Measurements from ENCODE around the gene AMOTL1.

AMOTL1 gene

DNA sequence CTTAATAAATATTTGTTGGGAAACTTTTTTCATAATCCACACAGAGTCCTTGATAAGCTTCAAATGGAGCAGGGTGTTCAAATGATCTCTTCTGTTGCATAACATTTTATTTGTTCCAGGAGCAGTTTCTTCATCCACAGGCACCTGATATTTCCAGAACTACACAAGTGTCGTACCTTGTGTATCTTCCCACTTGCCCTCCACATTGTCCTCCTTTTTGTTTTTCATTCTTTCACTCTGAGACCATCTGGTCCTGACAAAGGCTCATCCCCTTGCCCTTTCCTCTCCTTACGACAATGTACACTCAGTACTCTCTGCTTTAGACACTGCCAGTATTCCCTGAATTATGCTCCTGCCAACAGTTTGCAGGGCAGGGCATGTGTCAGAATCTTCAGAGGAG lies 5.2 kb upstream of the AMOTL1 start:
- Histone ChIP-seq H3K79me2 (ENCODE audit: control insufficient read depth, low read length) (no peaks in the 10 kb centered on the region), H3K27me3 (ENCODE audit: control insufficient read depth, low read length) (0 out of 2 replicates have a peak, but pooled peaks cover 3% of the 10 kb centered on the region), H3K27ac (ENCODE audit: low read depth, low read length) (no peak overlapping the region), H4K20me1 (ENCODE audit: control insufficient read depth, insufficient read depth, low read depth, low read length) (no peaks in the 10 kb centered on the region), H3K4me2 (ENCODE audit: low read length) (no peak overlapping the region), H3K36me3 (ENCODE audit: control insufficient read depth, low read length) (no peaks in the 10 kb centered on the region), H3F3A (ENCODE audit: control insufficient read depth, insufficient read depth) (no peaks in the 10 kb centered on the region), H3K4me3 (ENCODE audit: low read length) (no peak overlapping the region), H3K4me1 (ENCODE audit: control insufficient read depth, low read length) (no peaks in the 10 kb centered on the region), H3K9me2 (replicated peaks; ENCODE audit: control insufficient read depth, low read length) (no peaks in the 10 kb centered on the region), H3K9me3 (ENCODE audit: control insufficient read depth, insufficient read depth, low read length) (no peaks in the 10 kb centered on the region)
- TF ChIP-seq EZH2phosphoT487 (IDR thresholded peaks at IDR 0.05; ENCODE audit: borderline replicate concordance, low read length) (no peak), CTCF (IDR thresholded peaks at IDR 0.05; ENCODE audit: low read depth, low read length, poor library complexity, severe bottlenecking) (no peak)

- no peaks in the 10 kb centered on the region for H3K4me1 ChIP-seq (ENCODE audit: control insufficient read depth, low read length)
- no peaks in the 10 kb centered on the region for H3K36me3 ChIP-seq (ENCODE audit: control insufficient read depth, low read length)
- no peaks in the 10 kb centered on the region for H4K20me1 ChIP-seq (ENCODE audit: control insufficient read depth, insufficient read depth, low read depth, low read length)
- H3K27ac ChIP-seq (ENCODE audit: low read depth, low read length) = no peak overlapping the region
- 0 out of 2 replicates have a peak, but pooled peaks cover 3% of the 10 kb centered on the region for H3K27me3 ChIP-seq (ENCODE audit: control insufficient read depth, low read length)
- H3K4me2 ChIP-seq (ENCODE audit: low read length) = no peak overlapping the region
- TF ChIP-seq EZH2phosphoT487 (IDR thresholded peaks at IDR 0.05; ENCODE audit: borderline replicate concordance, low read length) (no peak), CTCF (IDR thresholded peaks at IDR 0.05; ENCODE audit: low read depth, low read length, poor library complexity, severe bottlenecking) (no peak)
- H3K79me2 ChIP-seq (ENCODE audit: control insufficient read depth, low read length) = no peaks in the 10 kb centered on the region
- H3K9me2 ChIP-seq (replicated peaks; ENCODE audit: control insufficient read depth, low read length) = no peaks in the 10 kb centered on the region
- H3K9me3 ChIP-seq (ENCODE audit: control insufficient read depth, insufficient read depth, low read length) = no peaks in the 10 kb centered on the region
- no peaks in the 10 kb centered on the region for H3F3A ChIP-seq (ENCODE audit: control insufficient read depth, insufficient read depth)
- H3K4me3 ChIP-seq (ENCODE audit: low read length) = no peak overlapping the region
These were observed 1.4 kb upstream of the AMOTL1 start for GRCh38 chr11:94766713-94767206.

GRCh38 chr11:94767291-94767690 lies 865 bp upstream of the AMOTL1 start:
- Histone ChIP-seq H3K9me3 (ENCODE audit: control insufficient read depth, insufficient read depth, low read length) (no peaks in the 10 kb centered on the region), H3K4me3 (ENCODE audit: low read length) (no peak overlapping the region), H3K27me3 (ENCODE audit: control insufficient read depth, low read length) (peaks cover 5% of the 10 kb centered on the region; the same call in 1 of the 2 replicates), H3K36me3 (ENCODE audit: control insufficient read depth, low read length) (no peaks in the 10 kb centered on the region), H3K4me1 (ENCODE audit: control insufficient read depth, low read length) (no peaks in the 10 kb centered on the region), H3K79me2 (ENCODE audit: control insufficient read depth, low read length) (no peaks in the 10 kb centered on the region), H4K20me1 (ENCODE audit: control insufficient read depth, insufficient read depth, low read depth, low read length) (no peaks in the 10 kb centered on the region), H3K4me2 (ENCODE audit: low read length) (no peak overlapping the region), H3K9me2 (replicated peaks; ENCODE audit: control insufficient read depth, low read length) (no peaks in the 10 kb centered on the region), H3K27ac (ENCODE audit: low read depth, low read length) (no peak overlapping the region), H3F3A (ENCODE audit: control insufficient read depth, insufficient read depth) (no peaks in the 10 kb centered on the region)
- TF ChIP-seq EZH2phosphoT487 (IDR thresholded peaks at IDR 0.05; ENCODE audit: borderline replicate concordance, low read length) (no peak), CTCF (IDR thresholded peaks at IDR 0.05; ENCODE audit: low read depth, low read length, poor library complexity, severe bottlenecking) (no peak)

Measured in DOHH2 (cell line).